GM12864 (cell line): ENCODE measurements around the gene MTHFD1L.

Experiments used
- DNase-seq: peaks from one replicate; pipeline ENCODE4 v3.0.0-alpha.2; 2011; ENCODE audit warnings: low read depth
- H3K4me3 ChIP-seq: 2 replicates; pipeline ENCODE4 v1.5.1; 2011; ENCODE audit warnings: mild to moderate bottlenecking, low read depth, low read length, control low read depth
- CTCF ChIP-seq: IDR thresholded peaks from 2 replicates; pipeline ENCODE4 v1.5.1; 2011; ENCODE audit warnings: low read depth, mild to moderate bottlenecking, moderate library complexity, low read length, control low read depth, inconsistent platforms; ENCODE audit errors: missing control alignments

Gene MTHFD1L

GRCh38 chr6:151149793-151150192 is 284.3 kb downstream of the MTHFD1L start:
- H3K4me3 ChIP-seq, result no peak overlapping the region
- no peak for TF ChIP-seq CTCF
- DNase-seq, result no peak
